Measurements from ENCODE around the gene CIRBP.
A peak's percentile ranks its signal among the peaks of the same experiment; 100 is the strongest.

The CIRBP gene

DNA sequence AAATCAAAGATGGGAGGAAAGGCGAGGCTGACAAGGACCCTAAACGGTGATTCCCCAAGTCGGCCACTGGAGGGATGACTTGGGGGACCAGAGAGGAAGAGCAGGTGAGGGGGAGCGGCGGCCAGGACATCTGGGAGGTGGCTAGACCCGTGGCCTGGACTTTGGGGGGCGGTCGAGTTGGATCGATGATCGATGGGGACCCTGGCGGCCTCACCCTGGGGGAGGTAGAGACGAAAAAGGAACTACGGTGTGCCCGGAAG is 7.7 kb upstream of the CIRBP start:
- TF ChIP-seq FOXP2 (optimal IDR thresholded peaks at IDR 0.05; ENCODE audit: borderline replicate concordance, extremely low read depth, extremely low read length, insufficient read depth) (no peak), POLR2AphosphoS5 (IDR thresholded peaks at IDR 0.05; ENCODE audit: low read depth, low read length) (no peak; the same call in 1 of the 2 replicates), TAF1 (IDR thresholded peaks at IDR 0.05; ENCODE audit: borderline replicate concordance, insufficient read depth, low read length) (no peak), SIN3A (IDR thresholded peaks at IDR 0.05; ENCODE audit: borderline replicate concordance, insufficient read depth, low read length) (no peak)
- TF ChIP-seq, protein P1, sequence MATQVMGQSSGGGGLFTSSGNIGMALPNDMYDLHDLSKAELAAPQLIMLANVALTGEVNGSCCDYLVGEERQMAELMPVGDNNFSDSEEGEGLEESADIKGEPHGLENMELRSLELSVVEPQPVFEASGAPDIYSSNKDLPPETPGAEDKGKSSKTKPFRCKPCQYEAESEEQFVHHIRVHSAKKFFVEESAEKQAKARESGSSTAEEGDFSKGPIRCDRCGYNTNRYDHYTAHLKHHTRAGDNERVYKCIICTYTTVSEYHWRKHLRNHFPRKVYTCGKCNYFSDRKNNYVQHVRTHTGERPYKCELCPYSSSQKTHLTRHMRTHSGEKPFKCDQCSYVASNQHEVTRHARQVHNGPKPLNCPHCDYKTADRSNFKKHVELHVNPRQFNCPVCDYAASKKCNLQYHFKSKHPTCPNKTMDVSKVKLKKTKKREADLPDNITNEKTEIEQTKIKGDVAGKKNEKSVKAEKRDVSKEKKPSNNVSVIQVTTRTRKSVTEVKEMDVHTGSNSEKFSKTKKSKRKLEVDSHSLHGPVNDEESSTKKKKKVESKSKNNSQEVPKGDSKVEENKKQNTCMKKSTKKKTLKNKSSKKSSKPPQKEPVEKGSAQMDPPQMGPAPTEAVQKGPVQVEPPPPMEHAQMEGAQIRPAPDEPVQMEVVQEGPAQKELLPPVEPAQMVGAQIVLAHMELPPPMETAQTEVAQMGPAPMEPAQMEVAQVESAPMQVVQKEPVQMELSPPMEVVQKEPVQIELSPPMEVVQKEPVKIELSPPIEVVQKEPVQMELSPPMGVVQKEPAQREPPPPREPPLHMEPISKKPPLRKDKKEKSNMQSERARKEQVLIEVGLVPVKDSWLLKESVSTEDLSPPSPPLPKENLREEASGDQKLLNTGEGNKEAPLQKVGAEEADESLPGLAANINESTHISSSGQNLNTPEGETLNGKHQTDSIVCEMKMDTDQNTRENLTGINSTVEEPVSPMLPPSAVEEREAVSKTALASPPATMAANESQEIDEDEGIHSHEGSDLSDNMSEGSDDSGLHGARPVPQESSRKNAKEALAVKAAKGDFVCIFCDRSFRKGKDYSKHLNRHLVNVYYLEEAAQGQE (IDR thresholded peaks at IDR 0.05; ENCODE audit: insufficient read depth in 1 of 2, low read depth in 2 of 2, low read length in 2 of 2) = no peak

DNA sequence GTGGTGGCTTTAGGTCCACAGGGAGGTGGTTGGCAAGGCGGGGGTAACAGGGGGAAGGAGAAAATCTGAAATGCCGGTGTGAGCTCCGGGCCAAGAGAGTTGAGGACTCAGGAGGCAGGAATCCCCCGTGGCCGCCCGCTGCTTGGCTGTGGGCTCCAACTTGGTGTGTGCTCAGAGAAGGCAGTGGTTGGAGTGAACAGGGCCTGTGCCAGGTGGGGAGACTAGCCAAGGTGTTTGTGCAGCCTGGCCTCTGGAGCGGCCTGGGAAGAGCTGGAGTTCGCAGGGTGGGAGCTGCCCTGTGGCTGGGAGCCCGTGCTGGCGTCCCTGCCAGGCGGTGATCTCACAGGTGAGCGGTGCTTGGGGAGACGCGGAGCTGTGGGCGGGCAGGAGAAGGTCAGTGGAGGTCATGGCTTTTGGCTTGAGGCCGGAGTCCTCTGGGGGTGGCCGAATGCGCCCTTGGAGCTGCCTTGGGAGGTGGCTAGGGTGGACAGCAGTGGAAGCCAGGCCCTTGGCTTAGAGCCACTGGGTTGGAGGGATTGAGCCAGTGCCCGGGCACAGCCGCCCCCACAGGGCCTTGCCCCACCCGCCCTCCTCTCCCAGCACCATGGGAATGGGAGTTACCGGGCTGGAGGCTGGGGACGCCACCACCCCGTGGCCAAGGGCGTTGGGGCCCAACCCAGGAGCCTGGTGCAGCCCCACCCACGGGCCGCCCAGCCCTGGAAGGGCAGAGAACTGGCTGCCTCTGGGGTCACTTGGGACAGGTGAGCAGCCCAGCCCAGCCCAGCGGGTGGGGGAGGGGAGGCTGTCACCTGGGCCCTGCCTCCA is 7.1 kb upstream of the CIRBP start:
- TF ChIP-seq POLR2AphosphoS5 (IDR thresholded peaks at IDR 0.05; ENCODE audit: low read depth, low read length) (peak; percentile 1), TAF1 (IDR thresholded peaks at IDR 0.05; ENCODE audit: borderline replicate concordance, insufficient read depth, low read length) (no peak)
- TF ChIP-seq, protein P1 (IDR thresholded peaks at IDR 0.05; ENCODE audit: insufficient read depth in 1 of 2, low read depth in 2 of 2, low read length in 2 of 2) = no peak

DNA sequence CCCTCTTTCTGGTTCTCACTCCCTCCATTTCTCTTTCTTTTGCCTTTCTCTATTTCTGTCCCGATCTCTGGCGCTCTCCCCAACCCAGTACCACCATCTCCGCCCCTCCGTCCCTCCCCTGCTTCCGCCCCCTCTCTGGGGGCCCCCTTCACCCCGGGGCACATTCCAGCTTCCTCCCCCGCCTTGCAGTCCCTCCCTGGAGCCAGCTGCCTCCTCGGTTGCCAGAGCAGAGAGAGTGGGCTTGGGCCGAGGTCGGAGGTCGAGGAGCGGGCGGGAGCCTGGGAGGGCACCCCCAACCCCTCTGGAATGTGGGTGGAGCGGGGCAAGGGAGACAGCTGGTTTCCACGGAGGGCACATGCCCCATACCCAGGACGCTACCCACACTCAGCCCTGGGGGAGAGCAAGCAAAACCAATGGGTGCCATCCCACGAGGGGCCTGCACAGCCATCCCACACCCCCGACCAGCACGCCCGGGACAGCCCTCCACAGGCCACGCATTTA is 6.5 kb upstream of the CIRBP start:
- peak; percentile 18; the same call in 1 of the 2 replicates for TF ChIP-seq POLR2AphosphoS5 (IDR thresholded peaks at IDR 0.05; ENCODE audit: low read depth, low read length)
- TF ChIP-seq, protein P1 (IDR thresholded peaks at IDR 0.05; ENCODE audit: insufficient read depth in 1 of 2, low read depth in 2 of 2, low read length in 2 of 2) = no peak
- no peak for TF ChIP-seq FOXP2 (optimal IDR thresholded peaks at IDR 0.05; ENCODE audit: borderline replicate concordance, extremely low read depth, extremely low read length, insufficient read depth)

DNA sequence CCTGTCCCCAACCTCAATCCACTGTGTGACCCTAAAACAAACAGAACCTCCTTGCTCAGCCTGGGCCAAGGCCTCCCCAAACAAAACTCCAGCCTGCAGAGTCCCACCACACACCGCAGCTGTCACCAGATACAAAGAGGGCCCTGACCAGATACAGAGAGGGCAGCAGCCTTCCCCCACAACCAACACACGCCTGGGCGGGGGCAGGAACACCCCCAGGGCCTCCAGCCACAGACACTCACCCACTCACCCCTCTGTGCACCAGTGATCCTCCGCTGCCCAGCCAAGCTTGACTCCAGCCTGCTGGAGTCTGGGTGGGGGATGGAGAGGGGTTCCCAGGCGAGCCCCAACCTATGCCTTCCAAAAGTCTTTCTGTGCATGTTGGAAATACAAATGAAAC is 5.9 kb upstream of the CIRBP start:
- TF ChIP-seq, protein P1 (IDR thresholded peaks at IDR 0.05; ENCODE audit: insufficient read depth in 1 of 2, low read depth in 2 of 2, low read length in 2 of 2) = no peak
- TF ChIP-seq POLR2AphosphoS5 (IDR thresholded peaks at IDR 0.05; ENCODE audit: low read depth, low read length) = no peak
- TF ChIP-seq TAF1 (IDR thresholded peaks at IDR 0.05; ENCODE audit: borderline replicate concordance, insufficient read depth, low read length) = no peak
- no peak for TF ChIP-seq FOXP2 (optimal IDR thresholded peaks at IDR 0.05; ENCODE audit: borderline replicate concordance, extremely low read depth, extremely low read length, insufficient read depth)
- no peak for TF ChIP-seq SIN3A (IDR thresholded peaks at IDR 0.05; ENCODE audit: borderline replicate concordance, insufficient read depth, low read length)

Measured in PFSK-1 (cell line).